ENCODE measurements around the gene MIGA2.

The MIGA2 gene

DNA sequence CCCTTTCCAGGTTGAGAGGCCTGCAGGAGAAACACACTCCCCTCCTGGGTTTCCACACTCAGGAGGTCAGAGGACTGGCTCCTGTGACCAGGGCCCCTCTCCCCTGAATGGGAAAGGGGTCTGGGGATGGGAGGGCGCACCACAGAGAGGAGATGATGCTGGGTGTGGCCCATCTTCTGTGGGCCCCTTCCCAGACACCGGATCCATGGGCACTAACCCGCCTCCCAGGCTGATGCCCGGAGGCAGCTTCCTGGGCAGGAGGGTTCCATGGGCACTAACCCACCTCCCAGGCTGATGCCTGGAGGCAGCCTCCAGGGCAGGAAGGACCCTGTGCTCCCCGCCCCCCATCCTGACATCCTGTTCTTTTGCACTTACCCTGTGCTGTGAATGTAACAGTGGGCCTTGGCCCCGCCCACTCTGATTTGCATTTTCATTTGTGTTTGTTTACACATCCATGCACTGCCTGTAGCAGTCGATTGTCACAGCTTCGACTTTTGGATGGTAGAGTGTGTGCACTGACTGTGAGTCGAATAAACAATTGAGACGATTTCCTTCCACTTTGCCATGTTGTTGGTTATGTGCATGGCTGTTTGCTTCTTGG lies 35.2 kb downstream of the MIGA2 start:
- ChIA-PET CTCF (interaction anchor here (0.7 kb wide), 1 partner anchor 1786 kb away, joined by 3 read pairs; no protein-coding TSS in a partner anchor), POLR2A (interaction anchor here (0.5 to 1.0 kb wide), 2 partner anchors 9 to 213 kb away, joined by 3 read pairs; partner anchors contain the start of gene DOLPP1)
- no peaks in the 10 kb centered on the region for H3K9me3 ChIP-seq (ENCODE audit: control insufficient read depth, insufficient read depth, low read depth, low read length)
- H3K4me3 ChIP-seq (ENCODE audit: low read depth, low read length) = no peak overlapping the region
- no peak overlapping the region for H3K27ac ChIP-seq (ENCODE audit: extremely low read depth, low read depth, low read length)
- no peaks in the 10 kb centered on the region for H3K4me1 ChIP-seq (ENCODE audit: control insufficient read depth, insufficient read depth, low read length)
- TF ChIP-seq ZBTB17 (tag by site-specific recombination; IDR thresholded peaks at IDR 0.05) (peak; percentile 25; the same call in 1 of the 2 replicates), ZNF76 (tag by site-specific recombination; IDR thresholded peaks at IDR 0.05; ENCODE audit: borderline replicate concordance, low read depth) (no peak), ZBTB20 (tag by site-specific recombination; IDR thresholded peaks at IDR 0.05) (peak; percentile 19; the same call in 1 of the 2 replicates), ZNF600 (tag by site-specific recombination; IDR thresholded peaks at IDR 0.05) (peak; percentile 0; the same call in 1 of the 2 replicates), ZNF561 (tag by site-specific recombination; IDR thresholded peaks at IDR 0.05; ENCODE audit: borderline replicate concordance) (no peak), SP2 (tag by site-specific recombination; IDR thresholded peaks at IDR 0.05) (peak; percentile 34), KLF9 (tag by site-specific recombination; IDR thresholded peaks at IDR 0.05; ENCODE audit: low read depth) (peak; percentile 25; the same call in 1 of the 2 replicates)
- H3K36me3 ChIP-seq (ENCODE audit: control insufficient read depth in 2 of 2, insufficient read depth in 1 of 2, low read length in 2 of 2) = peaks cover 0 to 31% of the 10 kb centered on the region in 2 experiments; a peak in 1 of 3 replicates

DNA sequence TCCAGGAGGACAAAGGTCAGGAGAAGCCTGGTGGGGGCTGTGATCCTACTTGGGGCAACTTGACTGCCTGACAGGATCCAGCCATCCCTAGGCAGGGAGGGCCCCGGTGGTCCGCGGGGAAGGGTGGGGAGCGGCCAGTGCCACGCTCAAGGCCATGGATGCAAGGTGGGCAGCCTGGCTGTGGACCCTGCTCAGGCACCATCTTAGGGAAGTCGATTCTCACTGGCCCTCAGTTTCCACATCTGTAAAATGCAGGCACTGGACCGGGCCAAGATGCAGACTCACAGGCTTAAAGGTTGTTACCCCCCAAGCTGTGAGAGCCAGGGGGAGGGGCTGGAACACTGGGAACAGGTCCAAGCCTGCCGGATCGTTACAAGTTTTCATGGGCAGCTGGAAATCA lies 35.7 kb downstream of the MIGA2 start:
- H3K9me3 ChIP-seq (ENCODE audit: control insufficient read depth, insufficient read depth, low read depth, low read length) = no peaks in the 10 kb centered on the region
- POLR2A ChIA-PET = interaction anchor here (0.5 to 1.0 kb wide), 2 partner anchors 8 to 214 kb away, joined by 3 read pairs; partner anchors contain the start of gene DOLPP1
- H3K27ac ChIP-seq (ENCODE audit: extremely low read depth, low read depth, low read length) = no peak overlapping the region
- peaks cover 0 to 29% of the 10 kb centered on the region in 2 experiments; a peak in 1 of 3 replicates for H3K36me3 ChIP-seq (ENCODE audit: control insufficient read depth in 2 of 2, insufficient read depth in 1 of 2, low read length in 2 of 2)
- CTCF ChIA-PET = interaction anchor here (0.7 kb wide), 2 partner anchors 891 to 1786 kb away, joined by 3 to 4 read pairs; no protein-coding TSS in a partner anchor
- no peaks in the 10 kb centered on the region for H3K4me1 ChIP-seq (ENCODE audit: control insufficient read depth, insufficient read depth, low read length)
- no peak overlapping the region for H3K4me3 ChIP-seq (ENCODE audit: low read depth, low read length)
- TF ChIP-seq ZNF341 (tag by site-specific recombination; IDR thresholded peaks at IDR 0.05; ENCODE audit: low read depth) (peak; percentile 43), GLIS1 (tag by site-specific recombination; IDR thresholded peaks at IDR 0.05) (peak; percentile 68), ZNF555 (tag by site-specific recombination; conservative IDR thresholded peaks at IDR 0.05) (no peak), GLIS2 (tag by site-specific recombination; IDR thresholded peaks at IDR 0.05) (0 out of 2 replicates have a peak, but pooled peaks have one; percentile 15), ZNF121 (tag by site-specific recombination; IDR thresholded peaks at IDR 0.05) (peak; percentile 62)
- TF ChIP-seq, protein P1, sequence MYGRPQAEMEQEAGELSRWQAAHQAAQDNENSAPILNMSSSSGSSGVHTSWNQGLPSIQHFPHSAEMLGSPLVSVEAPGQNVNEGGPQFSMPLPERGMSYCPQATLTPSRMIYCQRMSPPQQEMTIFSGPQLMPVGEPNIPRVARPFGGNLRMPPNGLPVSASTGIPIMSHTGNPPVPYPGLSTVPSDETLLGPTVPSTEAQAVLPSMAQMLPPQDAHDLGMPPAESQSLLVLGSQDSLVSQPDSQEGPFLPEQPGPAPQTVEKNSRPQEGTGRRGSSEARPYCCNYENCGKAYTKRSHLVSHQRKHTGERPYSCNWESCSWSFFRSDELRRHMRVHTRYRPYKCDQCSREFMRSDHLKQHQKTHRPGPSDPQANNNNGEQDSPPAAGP (tag by site-specific recombination; IDR thresholded peaks at IDR 0.05) = no peak
- TF ChIP-seq, protein P2, sequence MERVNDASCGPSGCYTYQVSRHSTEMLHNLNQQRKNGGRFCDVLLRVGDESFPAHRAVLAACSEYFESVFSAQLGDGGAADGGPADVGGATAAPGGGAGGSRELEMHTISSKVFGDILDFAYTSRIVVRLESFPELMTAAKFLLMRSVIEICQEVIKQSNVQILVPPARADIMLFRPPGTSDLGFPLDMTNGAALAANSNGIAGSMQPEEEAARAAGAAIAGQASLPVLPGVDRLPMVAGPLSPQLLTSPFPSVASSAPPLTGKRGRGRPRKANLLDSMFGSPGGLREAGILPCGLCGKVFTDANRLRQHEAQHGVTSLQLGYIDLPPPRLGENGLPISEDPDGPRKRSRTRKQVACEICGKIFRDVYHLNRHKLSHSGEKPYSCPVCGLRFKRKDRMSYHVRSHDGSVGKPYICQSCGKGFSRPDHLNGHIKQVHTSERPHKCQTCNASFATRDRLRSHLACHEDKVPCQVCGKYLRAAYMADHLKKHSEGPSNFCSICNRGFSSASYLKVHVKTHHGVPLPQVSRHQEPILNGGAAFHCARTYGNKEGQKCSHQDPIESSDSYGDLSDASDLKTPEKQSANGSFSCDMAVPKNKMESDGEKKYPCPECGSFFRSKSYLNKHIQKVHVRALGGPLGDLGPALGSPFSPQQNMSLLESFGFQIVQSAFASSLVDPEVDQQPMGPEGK (tag by site-specific recombination; IDR thresholded peaks at IDR 0.05) = 0 out of 2 replicates have a peak, but pooled peaks have one; percentile 7

DNA sequence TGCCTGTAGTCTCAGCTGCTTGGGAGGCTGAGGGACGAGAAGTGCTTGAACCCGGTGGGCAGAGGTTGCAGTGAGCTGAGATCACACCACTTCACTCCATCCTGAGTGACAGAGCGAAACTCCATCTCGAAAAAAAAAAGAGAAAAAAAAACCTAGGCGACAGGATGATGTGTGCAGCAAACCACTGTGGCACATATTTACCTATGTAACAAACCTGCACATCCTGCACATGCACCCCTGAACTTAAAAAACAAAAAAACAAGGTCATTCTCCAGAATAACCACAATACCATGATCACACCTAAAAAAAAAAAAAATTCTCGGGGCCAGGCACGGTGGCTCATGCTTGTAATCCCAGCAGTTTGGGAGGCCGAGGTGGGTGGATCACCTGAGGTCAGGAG lies 37.0 kb downstream of the MIGA2 start:
- Histone ChIP-seq H3K36me3 (ENCODE audit: control insufficient read depth in 2 of 2, insufficient read depth in 1 of 2, low read length in 2 of 2) (peaks cover 0 to 17% of the 10 kb centered on the region in 2 experiments; a peak in 1 of 3 replicates), H3K4me3 (ENCODE audit: low read depth, low read length) (no peak overlapping the region), H3K4me1 (ENCODE audit: control insufficient read depth, insufficient read depth, low read length) (no peaks in the 10 kb centered on the region), H3K27ac (ENCODE audit: extremely low read depth, low read depth, low read length) (no peak overlapping the region), H3K9me3 (ENCODE audit: control insufficient read depth, insufficient read depth, low read depth, low read length) (no peaks in the 10 kb centered on the region)
- ChIA-PET CTCF (interaction anchor here (0.7 to 0.8 kb wide), 3 partner anchors 11 to 341 kb away, joined by 3 to 4 read pairs (median 3); no protein-coding TSS in a partner anchor), POLR2A (interaction anchor here (0.6 to 1.2 kb wide), 2 partner anchors 23 to 30 kb away, joined by 3 to 8 read pairs; no protein-coding TSS in a partner anchor)
- TF ChIP-seq ZNF544 (tag by site-specific recombination; IDR thresholded peaks at IDR 0.05) (no peak), ZNF221 (tag by site-specific recombination; IDR thresholded peaks at IDR 0.05; ENCODE audit: borderline replicate concordance) (no peak), MEIS1 (CRISPR knock-in tag; IDR thresholded peaks at IDR 0.05; ENCODE audit: borderline replicate concordance) (no peak), ZBTB21 (tag by site-specific recombination; IDR thresholded peaks at IDR 0.05) (no peak), FEZF1 (tag by site-specific recombination; IDR thresholded peaks at IDR 0.05) (no peak), ZSCAN16 (tag by site-specific recombination; IDR thresholded peaks at IDR 0.05) (no peak), GLIS1 (tag by site-specific recombination; IDR thresholded peaks at IDR 0.05) (no peak), ZNF521 (tag by site-specific recombination; IDR thresholded peaks at IDR 0.05) (no peak), ZNF138 (tag by site-specific recombination; IDR thresholded peaks at IDR 0.05; ENCODE audit: borderline replicate concordance) (no peak), ZBTB1 (tag by site-specific recombination; IDR thresholded peaks at IDR 0.05) (no peak), SP7 (tag by site-specific recombination; IDR thresholded peaks at IDR 0.05) (no peak)
- TF ChIP-seq, protein P3, sequence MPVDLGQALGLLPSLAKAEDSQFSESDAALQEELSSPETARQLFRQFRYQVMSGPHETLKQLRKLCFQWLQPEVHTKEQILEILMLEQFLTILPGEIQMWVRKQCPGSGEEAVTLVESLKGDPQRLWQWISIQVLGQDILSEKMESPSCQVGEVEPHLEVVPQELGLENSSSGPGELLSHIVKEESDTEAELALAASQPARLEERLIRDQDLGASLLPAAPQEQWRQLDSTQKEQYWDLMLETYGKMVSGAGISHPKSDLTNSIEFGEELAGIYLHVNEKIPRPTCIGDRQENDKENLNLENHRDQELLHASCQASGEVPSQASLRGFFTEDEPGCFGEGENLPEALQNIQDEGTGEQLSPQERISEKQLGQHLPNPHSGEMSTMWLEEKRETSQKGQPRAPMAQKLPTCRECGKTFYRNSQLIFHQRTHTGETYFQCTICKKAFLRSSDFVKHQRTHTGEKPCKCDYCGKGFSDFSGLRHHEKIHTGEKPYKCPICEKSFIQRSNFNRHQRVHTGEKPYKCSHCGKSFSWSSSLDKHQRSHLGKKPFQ (tag by site-specific recombination; IDR thresholded peaks at IDR 0.05) = peak; percentile 36; the same call in 1 of the 2 replicates
- TF ChIP-seq, protein P4, sequence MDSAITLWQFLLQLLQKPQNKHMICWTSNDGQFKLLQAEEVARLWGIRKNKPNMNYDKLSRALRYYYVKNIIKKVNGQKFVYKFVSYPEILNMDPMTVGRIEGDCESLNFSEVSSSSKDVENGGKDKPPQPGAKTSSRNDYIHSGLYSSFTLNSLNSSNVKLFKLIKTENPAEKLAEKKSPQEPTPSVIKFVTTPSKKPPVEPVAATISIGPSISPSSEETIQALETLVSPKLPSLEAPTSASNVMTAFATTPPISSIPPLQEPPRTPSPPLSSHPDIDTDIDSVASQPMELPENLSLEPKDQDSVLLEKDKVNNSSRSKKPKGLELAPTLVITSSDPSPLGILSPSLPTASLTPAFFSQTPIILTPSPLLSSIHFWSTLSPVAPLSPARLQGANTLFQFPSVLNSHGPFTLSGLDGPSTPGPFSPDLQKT (IDR thresholded peaks at IDR 0.05; ENCODE audit: borderline replicate concordance, low read depth, low read length) = no peak
